ENCODE measurements around the gene EARS2.
"Not testable (repeated sequence)": the region's sequence is repeated elsewhere in the genome, so short reads cannot be mapped to it uniquely, and the experiment has no call there.

EARS2 gene

DNA sequence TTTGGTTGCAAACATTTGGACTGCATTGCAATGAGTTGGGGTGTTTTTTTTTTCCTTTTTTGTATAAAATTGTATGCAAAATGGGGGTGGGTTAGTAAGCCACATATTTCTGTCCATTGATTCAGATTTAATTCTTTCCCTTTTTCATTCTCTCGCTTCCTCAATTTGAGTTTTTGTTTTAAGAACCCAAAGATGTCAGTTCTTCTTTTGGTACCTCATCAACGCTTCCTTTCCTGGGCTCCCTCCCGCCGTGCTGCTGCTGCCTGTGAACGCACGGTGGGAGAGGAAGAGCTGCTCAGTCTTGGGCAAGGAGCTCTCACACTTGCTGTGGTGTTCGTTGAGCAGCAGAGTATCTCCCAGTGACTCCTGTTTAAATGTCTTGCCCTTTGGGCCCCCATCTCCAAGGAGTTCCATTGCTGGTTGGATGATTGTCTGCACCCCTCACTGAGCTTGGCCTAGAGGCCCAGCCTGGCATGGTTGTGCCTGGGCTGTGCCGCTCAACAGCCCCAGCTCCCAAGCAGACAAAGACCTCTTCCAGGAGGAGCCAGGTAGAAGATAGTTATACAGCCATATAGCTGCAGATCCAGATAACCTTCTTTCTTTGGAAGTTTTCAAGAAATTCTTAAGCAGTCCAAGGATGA, 14.0 kb upstream of the EARS2 start:
- in situ Hi-C loops (cut with MboI; ENCODE audit: low sequenced_read_pairs): no loop called here

DNA sequence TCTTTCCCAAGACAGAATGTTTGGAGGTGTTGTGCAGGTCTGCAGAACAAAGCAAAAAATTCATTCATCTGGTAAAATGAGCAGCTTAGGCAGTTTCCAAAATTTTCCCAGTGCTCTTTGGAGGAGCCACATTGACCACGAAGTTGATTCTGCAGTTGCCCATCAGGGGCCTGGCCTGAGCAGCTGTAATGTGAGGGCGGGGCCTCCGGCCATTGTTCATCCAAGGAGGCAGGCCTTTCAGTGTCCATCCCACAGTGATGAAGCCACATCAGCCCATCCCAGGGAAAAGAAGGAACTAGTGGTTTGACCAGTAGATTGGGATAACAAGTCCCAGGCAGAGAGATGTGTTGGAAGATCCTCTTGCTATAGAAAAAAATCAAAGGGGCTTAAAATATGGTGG, 10.5 kb upstream of the EARS2 start:
- in situ Hi-C loops (cut with MboI; ENCODE audit: low sequenced_read_pairs): no loop called here

DNA sequence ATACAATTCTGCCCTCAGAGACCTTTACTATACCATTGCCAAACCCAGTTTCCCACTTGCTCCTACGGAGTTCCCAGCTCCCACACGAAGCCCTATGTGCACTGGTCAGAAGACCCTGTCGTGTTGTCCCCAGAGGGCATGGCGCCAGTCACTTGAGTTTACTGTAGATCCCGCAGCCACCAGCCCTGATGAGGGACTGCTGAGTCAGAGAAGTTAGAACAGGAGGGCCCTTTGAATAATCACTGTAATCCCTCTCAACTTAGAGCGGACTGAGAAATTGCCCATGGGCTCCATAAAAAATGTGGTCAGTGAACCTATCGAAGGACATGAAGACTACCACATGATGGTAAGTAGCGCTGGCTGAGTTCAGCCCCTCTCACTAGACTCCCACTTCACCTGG, 9.6 kb upstream of the EARS2 start:
- in situ Hi-C loops (cut with MboI; ENCODE audit: low sequenced_read_pairs): no loop called here

DNA sequence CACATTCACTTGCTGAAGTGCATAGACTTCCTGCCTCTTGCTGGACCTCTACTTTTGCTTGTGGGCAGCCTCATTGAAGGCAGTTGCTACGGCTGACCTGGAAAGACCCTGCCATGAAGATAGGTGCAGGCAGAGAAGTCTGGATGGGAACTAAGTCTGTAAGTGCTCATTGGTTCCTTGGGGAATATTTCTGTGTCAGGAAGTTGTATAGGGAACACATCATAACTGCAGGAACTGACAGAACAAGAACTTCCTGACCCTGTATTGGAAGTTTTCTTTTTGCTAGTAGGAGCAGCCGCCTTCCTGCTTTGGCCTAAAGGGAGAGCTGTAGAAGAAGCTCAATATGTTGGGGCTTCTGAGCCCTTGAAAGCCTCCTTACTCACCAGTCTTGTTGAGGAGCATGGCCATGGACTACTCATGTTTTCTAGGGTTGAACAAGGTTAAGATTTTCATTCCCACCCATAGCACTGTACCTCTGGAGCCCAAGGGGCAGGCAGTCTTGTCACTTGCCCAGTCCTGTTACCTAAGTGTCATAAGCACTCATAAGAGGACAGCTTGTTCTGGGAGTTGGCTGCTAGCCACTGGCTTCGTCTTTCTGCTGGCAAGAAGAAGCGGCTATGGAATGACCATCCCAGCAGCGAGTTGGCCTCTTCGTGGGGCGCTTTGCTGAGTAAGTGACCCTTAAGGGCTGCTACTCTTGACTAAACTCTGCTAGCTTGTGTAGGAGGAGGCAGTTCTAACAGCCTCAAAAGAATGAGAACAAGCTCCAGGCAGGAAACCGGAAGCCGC, 7.6 kb upstream of the EARS2 start:
- in situ Hi-C loops (cut with MboI; ENCODE audit: low sequenced_read_pairs): no loop called here

DNA sequence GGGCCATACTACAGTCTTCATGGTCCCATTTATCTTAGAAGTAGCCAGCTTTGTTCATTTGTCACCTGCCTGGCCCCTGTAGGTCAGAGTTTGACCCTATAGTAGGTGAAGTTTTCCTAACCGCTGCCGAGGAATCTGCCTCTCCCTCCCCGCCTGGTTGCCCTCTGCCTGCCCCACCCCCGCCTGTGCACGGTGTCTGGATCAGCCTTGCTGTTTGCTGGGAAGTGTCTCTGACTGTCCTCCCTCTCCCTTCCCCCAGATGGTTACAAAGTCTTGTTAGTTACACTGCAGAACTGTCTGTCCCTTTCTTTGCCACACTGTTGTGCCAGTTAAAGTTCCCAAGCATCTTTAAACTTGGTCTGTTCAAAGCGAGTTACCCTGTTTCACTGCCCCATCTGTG, 6.0 kb upstream of the EARS2 start:
- in situ Hi-C loops (cut with MboI; ENCODE audit: low sequenced_read_pairs): no loop called here

DNA sequence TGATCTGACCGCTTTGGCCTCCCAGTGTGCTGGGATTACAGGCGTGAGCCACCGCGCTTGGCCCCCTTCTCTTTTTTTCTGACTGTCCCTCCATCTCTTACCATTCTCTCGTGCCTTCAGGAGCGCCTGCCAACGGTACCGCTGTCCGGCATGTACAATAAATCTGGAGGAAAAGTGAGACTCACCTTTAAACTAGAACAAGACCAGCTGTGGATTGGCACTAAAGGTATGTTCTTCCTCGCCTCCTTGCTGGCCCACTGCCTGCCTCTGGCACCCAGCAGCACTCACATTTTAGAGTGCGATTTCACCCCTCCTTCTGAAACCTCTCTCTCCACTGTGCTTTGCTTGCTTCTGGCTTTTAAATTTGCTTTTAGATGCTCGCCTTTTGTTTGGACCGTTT, 5.4 kb upstream of the EARS2 start:
- in situ Hi-C loops (cut with MboI; ENCODE audit: low sequenced_read_pairs): no loop called here

DNA sequence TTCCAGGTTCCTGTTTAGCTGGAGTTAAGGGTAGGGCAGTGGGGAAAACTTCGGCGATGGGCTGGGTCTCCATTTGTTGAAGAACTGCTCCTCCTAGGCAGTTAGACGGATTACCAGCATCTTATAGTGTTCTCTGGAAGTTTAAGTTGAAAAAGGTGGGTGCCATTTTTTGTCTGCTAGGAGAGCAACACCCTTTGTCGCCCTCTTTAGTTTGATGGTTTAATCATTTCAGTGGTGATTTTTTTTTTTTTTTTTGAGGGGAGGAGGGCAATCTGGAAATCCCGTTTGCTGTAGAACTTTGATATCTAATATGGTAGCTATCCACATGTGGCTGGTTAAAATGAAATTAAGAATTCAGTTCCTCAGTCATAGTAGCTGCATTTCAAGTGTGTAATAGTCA, 4.4 kb upstream of the EARS2 start:
- in situ Hi-C loops (cut with MboI; ENCODE audit: low sequenced_read_pairs): no loop called here

DNA sequence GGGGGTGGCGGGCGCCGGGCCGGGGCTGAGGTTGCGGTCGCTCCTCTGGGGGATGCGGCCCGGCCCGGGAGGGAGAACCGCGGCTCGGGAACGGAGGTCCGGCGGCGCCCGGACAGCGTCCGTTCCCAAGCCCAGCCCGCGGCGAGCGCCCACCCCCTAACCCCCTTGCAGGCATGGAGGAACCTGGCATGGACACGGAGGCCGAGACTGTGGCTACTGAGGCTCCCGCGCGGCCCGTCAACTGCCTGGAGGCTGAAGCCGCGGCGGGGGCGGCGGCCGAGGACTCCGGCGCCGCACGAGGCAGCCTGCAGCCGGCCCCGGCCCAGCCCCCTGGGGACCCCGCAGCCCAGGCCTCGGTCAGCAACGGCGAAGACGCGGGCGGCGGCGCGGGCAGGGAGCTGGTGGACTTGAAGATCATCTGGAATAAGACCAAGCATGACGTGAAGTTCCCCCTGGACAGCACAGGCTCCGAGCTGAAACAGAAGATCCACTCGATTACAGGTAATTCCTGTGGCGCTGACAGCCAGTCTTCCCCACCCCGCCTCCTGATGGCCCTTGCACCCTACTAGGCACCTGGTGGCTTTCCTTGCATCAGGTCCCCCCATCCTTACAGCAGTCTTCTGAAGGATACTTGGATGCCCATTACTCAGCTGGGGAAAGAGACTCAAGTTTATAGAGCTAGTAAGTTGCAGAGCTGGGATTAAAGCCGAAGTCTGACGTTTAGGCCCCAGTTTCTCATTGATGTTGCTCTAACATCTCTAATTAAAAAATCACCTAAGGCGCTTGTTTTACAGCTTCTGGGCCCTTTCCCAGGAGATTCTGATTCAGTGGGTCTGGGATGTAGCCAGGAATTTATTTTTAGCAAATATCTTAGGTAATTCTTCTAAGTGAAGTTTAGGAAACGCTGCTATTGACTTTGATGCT, 891 bp upstream of the EARS2 start:
- in situ Hi-C loops (cut with MboI; ENCODE audit: low sequenced_read_pairs): no loop called here

DNA sequence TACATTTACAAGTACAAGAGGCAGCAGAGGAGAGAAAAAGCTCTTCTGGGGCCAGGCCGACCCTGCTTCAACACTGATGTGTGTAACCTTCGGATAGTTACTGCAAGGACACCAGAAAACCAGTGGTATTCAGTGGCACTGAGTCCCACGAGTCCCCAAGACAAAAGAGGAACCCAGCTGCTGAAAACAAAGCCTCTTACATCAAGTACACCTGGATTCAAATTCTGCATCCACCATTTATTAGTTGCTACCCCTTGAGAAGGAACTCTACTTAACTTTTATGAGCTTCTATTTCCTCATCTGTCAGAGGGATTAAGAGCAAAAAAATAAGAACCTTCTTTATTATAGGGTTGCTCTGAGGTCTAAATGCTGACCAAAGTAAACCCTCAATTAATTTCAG, 2.6 kb downstream of the EARS2 start:
- in situ Hi-C loops (cut with MboI; ENCODE audit: low sequenced_read_pairs): no loop called here

DNA sequence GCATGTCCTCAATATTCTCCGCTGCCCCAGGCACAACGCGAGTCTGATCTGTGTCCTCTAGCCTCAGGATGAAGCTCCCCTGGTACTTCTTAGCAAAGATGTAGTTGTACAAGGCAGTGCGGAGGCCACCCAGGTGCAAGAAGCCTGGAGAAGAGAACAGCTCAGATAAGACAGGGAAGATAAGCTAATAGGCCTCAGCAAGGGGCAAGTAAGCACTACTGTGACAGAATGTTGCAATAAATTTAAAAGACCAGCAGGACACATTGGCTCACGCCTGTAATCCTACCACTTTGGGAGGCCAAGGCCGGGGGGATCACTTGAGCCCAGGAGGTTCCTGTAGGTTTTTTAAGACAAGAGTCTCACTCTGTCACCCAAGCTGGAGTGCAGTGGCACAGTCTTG, 5.0 kb downstream of the EARS2 start:
- in situ Hi-C loops (cut with MboI; ENCODE audit: low sequenced_read_pairs): no loop called here

DNA sequence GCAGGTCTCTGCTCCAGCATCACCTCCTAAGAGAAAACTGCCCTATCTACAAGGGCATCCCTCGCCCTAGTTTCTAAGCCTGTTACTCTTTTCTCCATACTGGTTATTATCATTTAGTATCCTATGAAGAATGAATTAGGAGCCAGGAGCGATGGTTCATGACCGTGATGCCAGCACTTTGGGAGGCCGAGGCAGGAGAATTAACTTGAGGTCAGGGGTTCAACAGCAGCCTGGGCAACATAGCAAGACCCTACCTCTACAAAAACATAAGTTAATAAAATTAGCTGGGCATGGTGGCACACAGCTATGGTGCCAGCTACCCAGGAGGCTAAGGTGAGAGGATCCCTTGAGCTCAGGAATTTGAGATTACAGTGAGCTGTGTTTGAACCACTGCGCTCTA, 7.2 kb downstream of the EARS2 start:
- in situ Hi-C loops (cut with MboI; ENCODE audit: low sequenced_read_pairs): no loop called here

DNA sequence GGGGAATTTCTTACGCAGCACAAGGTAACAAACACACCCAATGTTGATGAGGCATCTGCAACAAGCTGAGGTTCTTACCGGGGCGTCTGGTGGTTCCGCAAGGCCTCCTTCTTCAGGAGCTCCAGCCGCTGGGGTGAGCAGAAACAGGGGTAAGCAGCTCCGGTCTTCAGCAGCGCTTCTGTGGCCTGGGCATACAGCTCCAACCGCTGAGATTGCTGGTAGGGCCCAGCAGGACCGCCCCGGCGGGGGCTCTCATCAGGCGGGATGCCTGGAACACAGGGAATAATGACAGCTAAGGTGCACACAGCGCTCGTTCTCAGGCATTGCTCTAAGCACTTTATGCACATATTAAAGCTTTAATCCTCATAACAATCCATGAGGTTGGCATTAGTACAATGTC, 12.7 kb downstream of the EARS2 start:
- in situ Hi-C loops (cut with MboI; ENCODE audit: low sequenced_read_pairs): no loop called here

DNA sequence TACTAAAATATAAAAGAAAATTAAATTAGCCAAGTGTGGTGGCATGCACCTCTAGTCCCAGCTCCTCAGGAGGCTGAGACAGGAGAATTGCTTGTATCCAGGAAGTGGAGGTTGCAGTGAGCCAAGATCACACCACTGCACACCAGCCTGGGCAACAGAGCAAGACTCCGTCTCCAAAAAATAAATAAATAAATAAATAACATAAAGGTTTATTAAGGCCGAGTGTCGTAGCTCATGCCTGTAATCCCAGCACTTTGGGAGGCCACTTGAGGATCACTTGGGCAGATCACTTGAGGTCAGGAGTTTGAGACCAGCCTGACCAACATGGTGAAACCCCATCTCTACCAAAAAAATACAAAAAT, 16.4 kb downstream of the EARS2 start:
- in situ Hi-C loops (cut with MboI; ENCODE audit: low sequenced_read_pairs): not testable (repeated sequence)

DNA sequence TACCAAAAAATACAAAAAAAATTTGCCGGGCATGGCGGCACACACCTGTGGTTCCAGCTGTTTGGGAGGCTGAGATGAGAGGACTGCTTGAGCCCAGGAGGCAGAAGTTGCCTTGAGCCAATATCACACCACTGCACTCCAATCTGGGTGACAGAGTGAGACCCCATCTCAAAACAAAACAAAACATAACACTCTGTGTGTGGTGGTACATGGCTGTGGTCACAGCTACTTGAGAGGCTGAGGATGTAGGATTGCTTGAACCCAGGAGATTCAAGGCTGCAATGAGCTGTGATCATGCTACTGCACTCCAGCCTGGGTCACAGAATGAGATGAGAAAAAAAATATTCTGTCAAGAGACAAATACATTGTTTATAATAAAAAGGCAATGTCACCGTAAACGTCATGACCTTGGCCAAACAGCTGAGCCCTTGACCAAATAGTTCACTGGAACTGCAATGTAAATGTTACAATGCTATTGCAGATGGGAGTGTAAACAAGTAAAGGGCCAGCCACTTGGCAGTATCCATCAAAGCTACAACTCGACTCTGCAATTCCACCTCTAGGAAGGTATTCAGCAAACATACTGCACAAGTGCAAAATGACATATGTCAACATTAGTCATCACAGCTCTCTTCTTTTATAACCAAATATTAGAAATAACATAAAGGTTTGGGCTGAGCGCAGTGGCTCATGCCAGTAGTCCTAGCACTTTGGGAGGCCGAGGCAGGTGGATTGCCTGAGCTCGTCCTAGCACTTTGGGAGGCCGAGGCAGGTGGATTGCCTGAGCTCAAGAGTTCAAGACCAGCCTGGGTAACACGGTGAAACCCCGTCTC, 16.9 kb downstream of the EARS2 start:
- in situ Hi-C loops (cut with MboI; ENCODE audit: low sequenced_read_pairs): no loop called here

DNA sequence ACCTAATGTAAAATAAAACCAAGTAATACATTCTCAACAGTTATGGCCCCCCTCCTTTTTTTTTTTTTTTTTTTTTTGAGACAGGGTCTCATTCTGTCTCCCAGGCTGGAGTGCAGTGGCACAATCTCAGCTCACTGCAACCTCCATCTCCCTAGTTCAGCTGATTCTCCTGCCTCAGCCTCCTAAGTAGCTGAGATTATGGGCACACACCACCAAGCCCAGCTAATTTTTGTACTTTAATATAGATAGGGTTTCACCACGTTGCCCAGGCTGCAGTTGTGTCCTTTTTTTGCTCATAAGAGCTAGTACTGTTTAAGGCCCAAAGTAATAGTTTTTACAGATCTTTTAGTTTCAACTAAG, 18.3 kb downstream of the EARS2 start:
- in situ Hi-C loops (cut with MboI; ENCODE audit: low sequenced_read_pairs): no loop called here

DNA sequence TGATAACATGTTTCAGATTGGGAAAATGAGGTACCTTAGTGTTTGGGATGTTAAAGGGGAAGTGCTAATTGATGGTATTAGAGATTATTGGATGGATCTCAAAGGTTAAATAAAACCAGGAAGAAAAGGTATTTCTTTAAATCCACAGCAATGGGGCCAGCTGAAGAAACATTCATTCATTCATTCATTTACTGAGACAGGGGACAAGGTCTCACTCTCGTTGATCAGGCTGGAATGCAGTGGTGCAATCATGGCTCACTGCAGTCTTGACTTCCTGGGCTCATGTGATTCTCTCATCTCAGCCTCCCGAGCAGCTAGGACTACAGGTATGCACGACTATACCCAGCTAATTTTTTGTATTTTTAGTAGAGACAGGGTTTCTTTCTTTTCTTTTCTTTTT, 19.8 kb downstream of the EARS2 start:
- in situ Hi-C loops (cut with MboI; ENCODE audit: low sequenced_read_pairs): no loop called here

DNA sequence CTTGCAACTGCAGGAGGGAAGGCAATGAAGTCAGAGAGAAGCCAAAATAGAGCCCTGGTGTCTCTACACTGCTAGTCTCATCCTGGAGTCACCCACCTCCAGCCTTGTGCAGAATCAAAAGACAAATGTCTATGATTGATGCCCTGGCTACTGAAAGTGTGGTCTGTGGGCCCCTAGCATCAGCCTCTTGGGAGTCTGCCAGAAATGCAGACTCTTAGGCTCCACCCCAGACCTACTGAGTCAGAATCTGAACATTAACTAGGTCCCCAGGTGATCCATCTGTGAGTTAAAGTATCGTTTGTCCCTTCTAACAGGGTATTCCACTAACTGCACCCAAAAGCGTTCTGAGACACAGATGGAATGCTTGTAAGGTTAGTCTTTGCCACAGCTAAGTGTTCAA, 21.2 kb downstream of the EARS2 start:
- in situ Hi-C loops (cut with MboI; ENCODE audit: low sequenced_read_pairs): no loop called here

DNA sequence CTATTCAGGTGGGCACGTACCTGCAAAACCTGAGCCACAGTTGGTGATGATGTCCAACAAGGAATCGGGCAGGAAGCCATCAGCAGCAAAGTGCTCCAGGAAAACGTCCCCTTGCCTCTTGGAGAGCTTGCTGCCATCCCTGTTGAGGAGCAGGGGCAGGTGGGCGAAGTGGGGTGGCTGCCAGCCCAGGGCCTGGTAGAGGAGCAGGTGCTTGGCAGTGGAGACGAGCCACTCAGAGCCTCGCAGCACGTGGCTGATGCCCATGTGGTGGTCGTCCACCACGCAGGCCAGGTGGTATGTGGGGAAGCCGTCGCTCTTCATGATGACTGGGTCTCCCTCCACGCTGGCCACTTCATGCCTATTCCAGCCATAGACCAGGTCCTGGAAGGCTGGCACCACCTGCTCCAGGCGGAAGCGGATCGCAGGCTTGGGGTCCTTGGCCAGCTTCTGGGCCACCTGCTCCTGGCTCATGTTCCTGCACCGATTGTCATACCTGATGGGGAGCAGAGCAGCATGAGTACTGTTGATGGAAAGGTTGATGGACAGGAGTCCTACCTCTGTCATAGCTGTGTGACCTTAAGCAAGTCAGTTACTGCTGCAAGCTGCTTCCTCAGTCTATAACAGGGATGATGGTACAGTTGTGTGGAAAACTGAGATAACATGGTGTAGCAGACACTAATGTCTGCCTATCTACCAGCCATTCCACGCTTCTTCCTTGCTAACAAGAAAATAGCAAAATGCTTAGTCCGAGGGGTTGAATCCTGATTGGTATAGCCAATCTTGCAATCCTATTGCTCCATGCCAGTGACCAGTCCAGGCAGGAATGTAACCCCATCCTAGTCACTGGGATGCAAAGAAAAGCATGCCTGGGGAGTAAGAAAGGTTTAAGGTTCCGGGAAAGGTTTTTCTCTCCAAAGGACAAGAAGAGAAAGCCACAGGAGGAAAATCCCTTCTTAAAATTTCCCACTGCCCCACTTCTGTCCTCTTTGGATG, 22.0 kb downstream of the EARS2 start:
- in situ Hi-C loops (cut with MboI; ENCODE audit: low sequenced_read_pairs): no loop called here

DNA sequence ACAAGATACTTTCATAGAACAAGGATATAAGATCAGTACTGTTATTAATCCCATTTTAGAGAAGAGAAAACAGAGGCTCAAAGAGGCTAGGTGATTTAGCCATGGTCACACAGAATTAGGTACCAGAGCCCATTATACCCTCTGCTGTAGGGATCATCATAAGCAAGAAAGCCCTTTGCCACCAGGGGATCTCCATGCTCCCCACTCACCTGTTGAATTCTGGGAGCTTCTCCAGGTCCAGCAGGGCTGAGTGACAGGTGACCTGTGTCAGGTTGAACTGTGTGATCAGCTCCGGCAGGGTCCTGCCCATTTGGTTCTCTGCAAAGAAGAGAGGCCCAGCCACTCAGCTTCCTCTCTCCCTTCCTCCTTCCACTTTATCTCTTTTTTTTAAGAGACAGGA, 24.7 kb downstream of the EARS2 start:
- in situ Hi-C loops (cut with MboI; ENCODE audit: low sequenced_read_pairs): no loop called here

DNA sequence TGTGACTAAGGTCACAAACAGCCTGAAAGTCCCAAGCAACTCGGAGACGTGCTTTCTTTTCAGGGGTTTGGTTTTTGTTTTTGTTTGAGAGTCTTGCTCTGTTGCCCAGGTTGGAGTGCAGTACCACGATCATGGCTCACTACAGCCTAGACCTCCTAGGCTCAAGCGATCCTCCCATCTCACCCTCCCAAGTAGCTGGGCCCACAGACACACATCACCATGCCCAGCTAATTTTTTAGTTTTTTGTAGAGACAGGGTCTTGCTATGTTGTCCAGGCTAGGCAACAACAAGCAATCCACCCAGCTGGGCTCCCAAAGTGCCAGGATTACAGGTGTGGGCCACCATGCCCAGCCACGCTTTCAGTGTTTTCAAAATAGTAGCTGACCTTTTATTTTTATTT, 27.1 kb downstream of the EARS2 start:
- in situ Hi-C loops (cut with MboI; ENCODE audit: low sequenced_read_pairs): no loop called here
